GM18870 (cell line): ENCODE data around the gene SUV39H2.
A peak's percentile ranks its signal among the peaks of the same experiment; 100 is the strongest.
"Not testable (repeated sequence)": the region's sequence is repeated elsewhere in the genome, so short reads cannot be mapped to it uniquely, and the experiment has no call there.

ENCODE experiments used
- ATAC-seq: cut with Tn5 transposase; IDR thresholded peaks from one replicate; pipeline ENCODE4 v1.9.1; 2021; ENCODE audit warnings: moderate library complexity; ENCODE audit not compliant: unreplicated experiment

Gene SUV39H2

DNA sequence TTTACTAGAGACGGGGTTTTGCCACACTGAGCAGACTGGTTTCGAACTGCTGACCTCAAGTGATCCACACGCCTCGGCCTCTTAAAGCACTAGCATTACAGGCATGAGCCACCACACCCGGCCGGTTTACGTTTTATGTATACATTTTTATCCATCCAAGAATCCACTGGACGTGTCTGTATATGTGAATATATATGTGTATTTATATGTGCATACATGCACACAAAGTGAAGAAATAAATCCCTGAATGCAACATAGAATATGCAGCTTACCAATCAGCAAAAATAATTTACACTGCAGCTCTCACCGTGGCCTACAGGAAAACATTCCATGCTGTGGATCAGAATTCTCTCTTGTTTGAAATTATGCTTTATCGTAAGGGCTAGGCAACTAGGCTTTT is 51.9 kb downstream of the SUV39H2 start:
- no peak for ATAC-seq

DNA sequence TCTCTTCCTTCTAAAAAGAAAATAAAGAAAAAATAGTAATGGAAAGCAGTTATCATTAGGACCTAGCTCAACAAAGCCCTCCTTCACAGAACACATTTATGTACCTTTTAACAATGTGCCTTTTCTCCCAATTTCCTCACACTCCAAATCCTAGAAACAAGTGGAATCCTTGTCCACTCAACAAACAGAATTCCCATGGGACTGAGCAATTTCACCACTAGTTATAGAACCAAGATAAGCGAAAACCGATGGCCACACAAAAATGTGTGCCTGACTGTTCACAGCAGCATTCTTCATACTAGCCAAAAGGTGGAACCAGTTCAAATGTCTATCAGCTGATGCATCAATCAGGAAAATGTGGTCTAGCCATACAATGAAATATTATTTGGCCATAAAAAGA is 57.9 kb downstream of the SUV39H2 start:
- ATAC-seq, result no peak

DNA sequence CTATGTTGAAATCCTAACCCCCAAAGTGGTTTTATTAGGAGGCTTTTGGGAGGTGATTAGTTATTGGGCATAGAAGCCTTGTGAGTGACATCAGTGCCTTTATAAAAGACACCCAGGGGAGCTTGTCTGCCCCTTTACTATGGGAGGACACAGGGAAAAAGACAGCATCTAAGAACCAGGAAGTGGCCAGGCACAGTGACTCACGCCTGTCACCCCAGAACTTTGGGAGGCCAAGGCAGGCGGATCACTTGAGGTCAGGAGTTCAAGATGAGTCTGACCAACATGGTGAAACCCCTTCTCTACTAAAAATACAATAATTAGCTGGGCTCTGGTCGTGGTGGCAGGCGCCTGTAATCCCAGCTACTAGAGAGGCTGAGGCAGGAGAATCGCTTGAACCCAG is 60.3 kb downstream of the SUV39H2 start:
- ATAC-seq, result not testable (repeated sequence)

DNA sequence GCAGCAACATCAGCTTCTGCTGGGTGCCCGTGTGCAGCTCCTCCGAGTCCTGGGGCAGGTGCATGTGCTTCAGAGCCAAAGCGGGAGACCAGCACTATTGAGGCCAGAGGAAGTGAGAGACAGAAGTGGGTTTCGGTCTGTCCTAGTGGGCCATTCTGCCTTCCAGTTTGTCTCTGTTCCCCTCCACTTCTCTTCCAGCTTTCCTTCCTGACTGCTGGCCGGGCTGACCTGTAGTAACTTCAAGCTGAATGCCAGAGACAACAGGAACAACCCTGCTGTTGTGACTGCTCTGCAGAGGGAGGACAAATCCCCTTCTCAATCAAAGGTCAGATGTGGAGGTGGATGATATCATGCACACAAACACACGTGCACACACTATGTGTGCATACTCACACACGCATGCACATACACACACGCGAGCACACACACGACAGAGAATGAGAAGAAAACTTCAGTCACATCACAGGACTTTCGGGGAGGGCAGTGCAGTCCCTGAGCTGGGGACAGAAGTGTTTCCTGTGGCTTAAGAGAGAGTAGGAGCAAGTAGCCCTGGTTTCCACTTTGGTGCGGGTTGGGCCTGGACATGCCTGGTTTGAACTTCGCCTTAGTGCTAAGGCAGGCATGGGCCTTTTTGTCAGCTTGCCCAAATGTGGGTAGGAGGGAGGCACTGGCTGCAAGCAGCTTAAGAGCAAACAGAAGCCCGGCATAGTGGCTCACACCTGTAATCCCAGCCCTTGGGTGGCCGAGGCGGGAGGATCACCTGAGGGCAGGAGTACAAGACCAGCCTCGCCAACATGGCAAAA is 63.7 kb downstream of the SUV39H2 start:
- peak; percentile 82 for ATAC-seq

DNA sequence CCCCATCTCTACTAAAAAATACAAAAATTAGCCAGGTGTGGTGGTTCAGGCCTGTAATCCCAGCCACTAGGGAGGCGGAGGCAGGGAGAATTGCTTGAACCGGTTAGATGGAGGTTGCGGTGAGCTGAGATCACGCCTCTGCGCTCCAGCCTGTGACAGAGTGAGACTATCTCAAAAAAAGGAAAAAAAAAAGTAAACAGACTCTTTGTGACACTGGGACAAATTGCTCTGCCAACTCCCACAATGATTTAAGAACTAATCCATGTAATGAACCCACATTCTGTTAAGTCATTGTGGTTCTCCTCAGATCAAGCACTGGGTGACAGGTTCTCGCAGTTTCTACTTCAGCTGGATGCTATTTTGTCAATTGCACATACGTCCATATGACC is 64.3 kb downstream of the SUV39H2 start:
- not testable (repeated sequence) for ATAC-seq

DNA sequence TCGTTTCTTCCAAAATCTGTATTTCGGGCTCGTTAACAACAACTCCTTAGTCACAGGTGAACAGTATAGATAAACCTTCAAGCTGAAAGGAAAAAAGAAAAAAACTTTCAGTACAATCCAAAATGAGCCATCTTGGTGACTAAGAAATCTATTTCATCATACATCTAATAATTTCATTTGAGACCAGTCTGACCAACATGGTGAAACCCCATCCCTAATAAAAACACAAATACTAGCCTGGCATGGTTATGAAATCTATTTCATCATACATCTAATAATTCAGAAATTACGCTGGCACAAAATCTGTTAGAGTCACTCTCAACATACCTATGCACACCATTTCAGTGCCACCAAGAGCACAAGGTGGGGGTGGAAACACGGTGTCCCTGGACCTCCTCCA is 66.4 kb downstream of the SUV39H2 start:
- no peak for ATAC-seq

DNA sequence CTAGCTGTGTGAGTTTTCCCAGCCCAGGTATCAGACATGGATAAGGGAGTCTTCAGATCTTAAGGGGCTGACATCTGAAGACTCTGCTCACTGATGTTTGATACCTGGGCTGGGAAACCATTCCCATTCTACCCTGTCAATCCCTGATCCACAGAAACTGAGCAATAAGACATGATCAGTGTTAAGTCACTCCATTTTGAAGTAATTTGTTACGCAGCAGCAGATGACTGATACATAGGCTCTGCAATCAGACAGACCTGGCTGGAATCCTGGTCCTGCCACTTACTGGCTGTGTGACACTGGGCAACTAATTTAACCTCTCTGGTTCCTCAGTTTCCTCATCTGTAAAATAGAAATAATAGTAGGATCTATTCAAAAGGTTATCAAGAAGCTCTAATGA is 68.6 kb downstream of the SUV39H2 start:
- ATAC-seq, result no peak

DNA sequence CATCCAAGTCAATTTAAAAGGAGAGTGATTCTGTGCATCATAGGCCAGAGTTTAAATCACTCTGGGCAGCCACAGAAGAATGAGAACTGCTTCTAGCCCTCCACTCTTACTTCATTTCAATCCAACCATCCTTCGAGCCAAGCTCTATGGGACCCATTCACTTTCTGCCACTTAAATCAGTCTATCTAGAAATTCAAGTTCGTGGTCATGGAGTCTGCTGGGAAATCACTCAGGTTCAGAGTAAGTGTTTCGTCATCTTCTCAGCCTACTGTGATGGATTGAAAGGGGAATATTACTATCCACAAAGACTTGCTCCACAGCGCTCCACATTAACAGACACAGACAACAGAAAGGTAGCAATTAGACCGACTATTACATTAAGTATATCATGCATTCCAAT is 70.6 kb downstream of the SUV39H2 start:
- no peak for ATAC-seq

DNA sequence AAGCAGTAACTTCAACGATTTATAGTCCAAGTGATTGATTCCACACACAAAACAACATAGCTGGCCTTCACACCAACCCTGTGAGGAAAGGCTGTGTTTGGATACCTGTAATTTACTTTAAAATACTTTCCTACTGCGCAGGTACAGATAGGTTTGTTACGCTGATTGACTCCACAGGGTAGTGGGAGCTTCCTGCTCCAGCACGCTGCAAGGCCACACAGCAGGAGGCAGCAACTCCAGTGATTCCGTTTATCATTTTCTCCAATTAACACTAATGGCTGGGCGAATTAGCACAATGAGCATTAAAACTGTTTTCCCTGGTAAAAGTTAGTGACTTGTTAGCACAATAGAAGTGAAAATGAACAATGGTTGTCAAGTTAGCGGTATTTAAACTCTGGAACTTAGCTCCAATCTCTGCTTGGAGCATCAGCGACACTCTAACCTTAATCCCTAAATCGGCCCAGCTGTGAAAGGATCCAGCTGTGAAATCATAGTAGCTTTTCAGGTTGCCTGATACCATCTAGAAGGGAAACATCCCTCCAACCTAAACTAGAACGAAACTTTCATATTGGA is 74.3 kb downstream of the SUV39H2 start:
- no peak for ATAC-seq

DNA sequence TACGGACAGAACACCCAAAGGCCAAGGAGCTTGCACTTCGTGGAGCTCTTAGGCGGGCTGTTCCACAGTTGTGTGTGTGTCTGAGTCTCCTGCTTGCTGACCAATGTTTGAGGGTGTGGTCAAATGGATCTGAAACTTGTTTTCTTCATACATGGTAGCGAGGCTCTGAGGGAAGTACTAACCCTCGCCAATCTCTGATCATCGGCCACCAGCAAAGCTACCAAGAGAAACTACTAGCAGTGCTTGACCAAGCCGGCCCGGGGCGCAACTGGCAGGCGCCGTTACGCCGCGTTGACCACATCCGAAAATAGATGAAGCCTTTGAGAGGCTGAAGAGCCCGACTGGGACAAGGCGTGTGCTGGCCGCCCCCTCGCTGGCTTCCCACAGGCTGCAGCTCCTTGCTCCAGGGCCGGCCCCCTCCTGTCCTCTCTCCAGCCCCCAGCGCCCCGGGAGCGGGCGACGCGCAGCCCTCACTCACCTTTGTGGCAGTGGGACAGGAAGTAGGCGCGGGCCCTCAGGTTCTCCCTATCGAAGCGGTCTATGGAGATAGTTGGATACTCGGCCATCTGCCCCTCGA is 74.8 kb downstream of the SUV39H2 start:
- ATAC-seq, result peak; percentile 46
